ENCODE measurements around the gene UBE2QL1. TPM values are rescaled to one million over a fixed set of nuclear protein-coding genes. Genes with fewer than 3 reads are reported as not detected.

UBE2QL1 gene
- total RNA-seq, 1 donor from 2014 or later = 2.9 TPM

GRCh38 chr5:6403416-6403815 is 45.2 kb upstream of the UBE2QL1 start:
- H3K9me3 Mint-ChIP-seq (ENCODE audit: low read depth) = no peaks in the 10 kb centered on the region
- peaks cover 23% of the 10 kb centered on the region for H3K27me3 Mint-ChIP-seq
- peaks cover 3% of the 10 kb centered on the region for H3K4me1 Mint-ChIP-seq (ENCODE audit: low read depth)
- no peaks in the 10 kb centered on the region for H3K36me3 Mint-ChIP-seq (ENCODE audit: insufficient read depth)
- no peak for TF ChIP-seq CTCF (IDR thresholded peaks at IDR 0.05; ENCODE audit: unreplicated experiment)
- H3K4me3 Mint-ChIP-seq (ENCODE audit: low read depth) = no peak overlapping the region
- no peak for DNase-seq (ENCODE audit: low spot score, unreplicated experiment)
- H3K27ac Mint-ChIP-seq = no peak overlapping the region

- Mint-ChIP-seq H3K9me3 (ENCODE audit: low read depth) (no peaks in the 10 kb centered on the region), H3K27ac (no peak overlapping the region), H3K27me3 (peaks cover 29% of the 10 kb centered on the region), H3K36me3 (ENCODE audit: insufficient read depth) (no peaks in the 10 kb centered on the region), H3K4me1 (ENCODE audit: low read depth) (peaks cover 3% of the 10 kb centered on the region), H3K4me3 (ENCODE audit: low read depth) (no peak overlapping the region)
- TF ChIP-seq CTCF (IDR thresholded peaks at IDR 0.05; ENCODE audit: unreplicated experiment) = no peak
- no peak for DNase-seq (ENCODE audit: low spot score, unreplicated experiment)
Observed at GRCh38 chr5:6404129-6404528, 44.5 kb upstream of the UBE2QL1 start.

- H3K4me1 Mint-ChIP-seq (ENCODE audit: low read depth) = peaks cover 3% of the 10 kb centered on the region
- H3K27me3 Mint-ChIP-seq = peaks cover 27% of the 10 kb centered on the region
- H3K9me3 Mint-ChIP-seq (ENCODE audit: low read depth) = no peaks in the 10 kb centered on the region
- no peak for DNase-seq (ENCODE audit: low spot score, unreplicated experiment)
- no peak overlapping the region for H3K27ac Mint-ChIP-seq
- no peak for TF ChIP-seq CTCF (IDR thresholded peaks at IDR 0.05; ENCODE audit: unreplicated experiment)
- no peaks in the 10 kb centered on the region for H3K36me3 Mint-ChIP-seq (ENCODE audit: insufficient read depth)
- no peak overlapping the region for H3K4me3 Mint-ChIP-seq (ENCODE audit: low read depth)
Observed at GRCh38 chr5:6405591-6405990, 43.1 kb upstream of the UBE2QL1 start.

GRCh38 chr5:6407558-6408259 is 41.0 kb upstream of the UBE2QL1 start:
- no peaks in the 10 kb centered on the region for H3K9me3 Mint-ChIP-seq (ENCODE audit: low read depth)
- no peak overlapping the region for H3K27ac Mint-ChIP-seq
- H3K4me1 Mint-ChIP-seq (ENCODE audit: low read depth) = peaks cover 3% of the 10 kb centered on the region
- H3K27me3 Mint-ChIP-seq = peaks cover 27% of the 10 kb centered on the region
- no peak for TF ChIP-seq CTCF (IDR thresholded peaks at IDR 0.05; ENCODE audit: unreplicated experiment)
- no peak for DNase-seq (ENCODE audit: low spot score, unreplicated experiment)
- no peak overlapping the region for H3K4me3 Mint-ChIP-seq (ENCODE audit: low read depth)
- H3K36me3 Mint-ChIP-seq (ENCODE audit: insufficient read depth) = no peaks in the 10 kb centered on the region

GRCh38 chr5:6408260-6408596 is 40.4 kb upstream of the UBE2QL1 start:
- DNase-seq (ENCODE audit: low spot score, unreplicated experiment) = no peak
- no peak for TF ChIP-seq CTCF (IDR thresholded peaks at IDR 0.05; ENCODE audit: unreplicated experiment)
- peaks cover 3% of the 10 kb centered on the region for H3K4me1 Mint-ChIP-seq (ENCODE audit: low read depth)
- peaks cover 23% of the 10 kb centered on the region for H3K27me3 Mint-ChIP-seq
- no peak overlapping the region for H3K4me3 Mint-ChIP-seq (ENCODE audit: low read depth)
- H3K27ac Mint-ChIP-seq = no peak overlapping the region
- H3K9me3 Mint-ChIP-seq (ENCODE audit: low read depth) = no peaks in the 10 kb centered on the region
- no peaks in the 10 kb centered on the region for H3K36me3 Mint-ChIP-seq (ENCODE audit: insufficient read depth)

Measured in progenitor cell of endocrine pancreas (in vitro differentiated cells).